ENCODE results near the gene RPL23.
A peak's percentile ranks its signal among the peaks of the same experiment; 100 is the strongest.

Gene RPL23

GRCh38 chr17:38815576-38816193, 37.8 kb downstream of the RPL23 start:
- peak; percentile 44 for TF ChIP-seq CTCF (IDR thresholded peaks at IDR 0.05; ENCODE audit: insufficient read depth, low read depth, low read length, missing control alignments)
- peak; percentile 50 for DNase-seq (ENCODE audit: low read depth)
- H3K4me3 ChIP-seq (ENCODE audit: low read length) = no peak overlapping the region

- no peak for DNase-seq (ENCODE audit: low read depth)
- no peak for TF ChIP-seq CTCF (IDR thresholded peaks at IDR 0.05; ENCODE audit: insufficient read depth, low read depth, low read length, missing control alignments)
- H3K4me3 ChIP-seq (ENCODE audit: low read length) = no peak overlapping the region
These were observed 43.7 kb downstream of the RPL23 start for GRCh38 chr17:38809828-38810227.

GRCh38 chr17:38800237-38800760, 53.2 kb downstream of the RPL23 start:
- no peak for TF ChIP-seq CTCF (IDR thresholded peaks at IDR 0.05; ENCODE audit: insufficient read depth, low read depth, low read length, missing control alignments)
- peak overlapping the region; percentile 61 for H3K4me3 ChIP-seq (ENCODE audit: low read length)
- DNase-seq (ENCODE audit: low read depth) = no peak

- peak; percentile 96 for DNase-seq (ENCODE audit: low read depth)
- H3K4me3 ChIP-seq (ENCODE audit: low read length) = peak within 1 kb of the TSS; percentile 71
- TF ChIP-seq CTCF (IDR thresholded peaks at IDR 0.05; ENCODE audit: insufficient read depth, low read depth, low read length, missing control alignments) = no peak
These were observed 53.9 kb downstream of the RPL23 start, which contains the start of gene PIP4K2B for GRCh38 chr17:38799501-38800236. PIP4K2B (minus strand) TSS chr17:38799556; CDS start chr17:38799424, 132 bp downstream.

- no peak for TF ChIP-seq CTCF (IDR thresholded peaks at IDR 0.05; ENCODE audit: insufficient read depth, low read depth, low read length, missing control alignments)
- peak; percentile 39 for DNase-seq (ENCODE audit: low read depth)
- peak overlapping the region; percentile 71 for H3K4me3 ChIP-seq (ENCODE audit: low read length)
These were observed 54.7 kb downstream of the RPL23 start for GRCh38 chr17:38798614-38799500.
